Placental pericyte (primary cell): ENCODE results near the gene FFAR1. TPM values are rescaled to one million over a fixed set of nuclear protein-coding genes. Genes with fewer than 3 reads are reported as not detected.

ENCODE experiments used
- total RNA-seq: library from RNA; depleted of rRNA; stranded (reverse); fragments of >200 nt; gene quantifications from 2 replicates; pipeline ENCODE4 v1.2.3, GENCODE V29; 2012

FFAR1 gene
- not detected in 2 replicates for total RNA-seq

DNA sequence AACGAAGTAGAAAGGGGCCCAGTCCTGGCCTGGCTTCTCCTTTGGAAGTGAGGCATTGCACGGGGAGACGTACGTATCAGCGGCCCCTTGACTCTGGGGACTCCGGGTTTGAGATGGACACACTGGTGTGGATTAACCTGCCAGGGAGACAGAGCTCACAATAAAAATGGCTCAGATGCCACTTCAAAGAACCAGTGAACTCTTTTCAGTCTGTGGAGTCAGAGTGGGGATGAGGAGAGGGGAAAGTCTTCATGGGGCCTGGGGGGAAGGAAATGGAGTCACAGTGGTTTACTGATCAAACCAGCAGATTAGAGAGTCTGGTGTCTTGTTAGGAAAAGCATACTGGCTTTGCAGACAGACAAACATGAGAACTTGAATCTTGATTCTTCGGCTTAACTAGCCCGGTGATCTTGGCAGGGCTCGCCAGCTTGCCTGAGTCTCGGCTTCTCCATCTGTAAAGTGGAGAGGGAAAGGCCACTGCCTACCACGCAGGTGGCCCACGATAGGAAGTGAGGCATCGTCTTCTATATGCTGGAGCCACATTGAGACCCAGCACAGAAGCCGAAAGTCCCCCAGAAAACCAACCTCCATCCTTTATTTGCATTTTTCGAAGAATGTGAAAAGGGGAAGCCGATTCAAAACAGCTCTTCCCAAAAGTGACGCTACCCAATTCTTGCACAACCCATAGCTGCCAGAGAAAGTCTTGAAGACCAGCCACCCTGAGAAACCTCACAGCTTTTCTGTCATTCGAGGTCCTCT, at the start of gene FFAR1:
FFAR1 (plus strand) TSS at position 732 of the 759 bp plus-strand sequence. CDS start 3,650 bp downstream, outside the sequence.

GRCh38 chr19:35328851-35329285, 18.8 kb upstream of the FFAR1 start, which contains the start of gene CD22:
CD22 (plus strand) TSS chr19:35329187; CDS start chr19:35332041, 2,854 bp downstream.

GRCh38 chr19:35357867-35358573, 10.3 kb downstream of the FFAR1 start, which contains the start of gene FFAR3:
FFAR3 (plus strand) TSS chr19:35358460; CDS start chr19:35358891, 431 bp downstream.

GRCh38 chr19:35370722-35371121, 23.0 kb downstream of the FFAR1 start, which contains the start of gene GPR42:
GPR42 (plus strand) TSS chr19:35371068; CDS start chr19:35371360, 292 bp downstream.

Other genes with a start within 250 kb of the FFAR1 start
- not detected in 2 replicates for gene FXYD3, start 232.1 kb upstream of the FFAR1 start, total RNA-seq
- not detected in 2 replicates for gene LGI4, start 212.8 kb upstream of the FFAR1 start, total RNA-seq
- gene FXYD1, start 209.1 kb upstream of the FFAR1 start, total RNA-seq: 0.66 TPM in 1 of 2 replicates, not detected in the other
- not detected in 2 replicates for gene FXYD7, start 204.6 kb upstream of the FFAR1 start, total RNA-seq
- gene FXYD5, start 193.2 kb upstream of the FFAR1 start, total RNA-seq: 55.0 and 63.7 TPM in 2 replicates
- not detected in 2 replicates for gene FAM187B, start 119.2 kb upstream of the FFAR1 start, total RNA-seq
- gene LSR, start 98.9 kb upstream of the FFAR1 start, total RNA-seq: 0.22 and 1.9 TPM in 2 replicates
- gene USF2, start 78.9 kb upstream of the FFAR1 start, total RNA-seq: 75.9 and 81.4 TPM in 2 replicates
- gene HAMP, start 65.4 kb upstream of the FFAR1 start, total RNA-seq: under 0.01 TPM in 1 of 2 replicates, not detected in the other
- gene MAG, start 55.7 kb upstream of the FFAR1 start, total RNA-seq: 0.43 TPM in 1 of 2 replicates, not detected in the other
- gene CD22, start 18.7 kb upstream of the FFAR1 start, total RNA-seq: 1.7 TPM in 1 of 2 replicates, not detected in the other
- not detected in 2 replicates for gene FFAR3, start 10.6 kb downstream of the FFAR1 start, total RNA-seq
- not detected in 2 replicates for gene GPR42, start 23.2 kb downstream of the FFAR1 start, total RNA-seq
- not detected in 2 replicates for gene FFAR2, start 100.4 kb downstream of the FFAR1 start, total RNA-seq
- gene KRTDAP, start 142.6 kb downstream of the FFAR1 start, total RNA-seq: not detected in 2 replicates
- gene DMKN, start 165.7 kb downstream of the FFAR1 start, total RNA-seq: 0.14 and 0.22 TPM in 2 replicates
- gene SBSN, start 180.4 kb downstream of the FFAR1 start, total RNA-seq: 0.14 TPM in 1 of 2 replicates, not detected in the other
- gene GAPDHS, start 185.6 kb downstream of the FFAR1 start, total RNA-seq: not detected in 2 replicates
- 64.1 and 66.6 TPM in 2 replicates for gene TMEM147, start 197.7 kb downstream of the FFAR1 start, total RNA-seq
- gene ATP4A, start 215.8 kb downstream of the FFAR1 start, total RNA-seq: not detected in 2 replicates
- gene PMIS2, start 238.3 kb downstream of the FFAR1 start, total RNA-seq: not detected in 2 replicates